Measurements from ENCODE around the gene KPNA4. TPM values are rescaled to one million over a fixed set of nuclear protein-coding genes. Genes with fewer than 3 reads are reported as not detected.
"Not testable (repeated sequence)": the region's sequence is repeated elsewhere in the genome, so short reads cannot be mapped to it uniquely, and the experiment has no call there.

The KPNA4 gene
- total RNA-seq, 6 experiments from 2014 or later: 14.4 to 32.5 (median 18.9) TPM

- no peak overlapping the region for H3K27ac ChIP-seq
- no peaks in the 10 kb centered on the region for H3K27me3 ChIP-seq
- no peaks in the 10 kb centered on the region for H3K9me3 ChIP-seq
- H3K36me3 ChIP-seq: no peaks in the 10 kb centered on the region
- no peaks in the 10 kb centered on the region for H3K4me1 ChIP-seq
- ATAC-seq (peak in 2 of 4 donors; percentile 35 to 54), DNase-seq (no peak)
- intact Hi-C loops (cut with DNase I): no loop called here
- TF ChIP-seq POLR2A (IDR thresholded peaks at IDR 0.05): no peak
- no peak overlapping the region for H3K4me3 ChIP-seq
- WGBS (ENCODE audit: insufficient coverage, low coverage, low lambda C conversion rate, missing lambda C conversion rate): 14% methylated on average over 1 of the region's 1 CpG
Measured at GRCh38 chr3:160575589-160575988, 10.2 kb upstream of the KPNA4 start.

GRCh38 chr3:160574636-160575035, 9.3 kb upstream of the KPNA4 start:
- Histone ChIP-seq H3K27me3 (no peaks in the 10 kb centered on the region), H3K27ac (no peak overlapping the region), H3K36me3 (no peaks in the 10 kb centered on the region), H3K9me3 (no peaks in the 10 kb centered on the region), H3K4me3 (no peak overlapping the region), H3K4me1 (peaks cover 0 to 3% (median 0%) of the 10 kb centered on the region in 4 donors)
- WGBS (ENCODE audit: insufficient coverage, low coverage, low lambda C conversion rate, missing lambda C conversion rate): 90% methylated on average over 2 of the region's 3 CpGs
- no peak for ATAC-seq
- DNase-seq: no peak
- TF ChIP-seq POLR2A (IDR thresholded peaks at IDR 0.05) (no peak), CTCF (IDR thresholded peaks at IDR 0.05) (no peak)
- intact Hi-C loops (cut with DNase I): no loop called here

DNA sequence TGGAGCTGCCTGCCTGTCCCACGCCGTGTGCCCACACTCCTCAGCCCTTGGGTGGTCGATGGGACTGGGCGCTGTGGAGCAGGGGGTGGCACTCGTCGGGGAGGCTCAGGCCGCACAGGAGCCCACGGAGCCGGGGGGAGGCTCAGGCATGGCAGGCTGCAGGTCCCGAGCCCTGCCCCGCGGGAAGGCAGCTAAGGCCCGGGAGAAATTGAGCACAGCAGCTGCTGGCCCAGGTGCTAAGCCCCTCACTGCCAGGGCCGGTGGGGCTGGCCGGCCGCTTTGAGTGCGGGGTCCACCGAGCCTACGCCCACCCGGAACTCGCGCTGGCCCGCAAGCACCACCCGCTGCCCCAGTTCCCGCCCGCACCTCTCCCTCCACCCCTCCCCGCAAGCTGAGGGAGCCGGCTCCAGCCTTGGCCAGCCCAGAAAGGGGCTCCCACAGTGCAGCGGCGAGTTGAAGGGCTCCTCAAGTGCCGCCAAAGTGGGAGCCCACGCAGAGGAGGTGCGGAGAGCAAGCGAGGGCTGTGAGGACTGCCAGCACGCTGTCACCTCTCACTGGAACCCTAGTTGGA, 8.7 kb upstream of the KPNA4 start:
- H3K4me1 ChIP-seq; H3K27me3 ChIP-seq; H3K9me3 ChIP-seq; H3K36me3 ChIP-seq; ATAC-seq; H3K27ac ChIP-seq; intact Hi-C loops (cut with DNase I); DNase-seq; H3K4me3 ChIP-seq: not testable (repeated sequence)
- whole genome bisulfite sequencing (ENCODE audit: insufficient coverage, low coverage, low lambda C conversion rate, missing lambda C conversion rate): no CpG with 5 or more reads among the region's 35 CpGs

GRCh38 chr3:160569894-160570652, 4.7 kb upstream of the KPNA4 start:
- H3K4me3 ChIP-seq: no peak overlapping the region
- no peak for DNase-seq
- H3K9me3 ChIP-seq: no peaks in the 10 kb centered on the region
- WGBS (ENCODE audit: insufficient coverage, low coverage, low lambda C conversion rate, missing lambda C conversion rate): 71% methylated on average over 4 of the region's 4 CpGs
- no peak for TF ChIP-seq CTCF (IDR thresholded peaks at IDR 0.05)
- TF ChIP-seq POLR2A (IDR thresholded peaks at IDR 0.05): no peak
- H3K4me1 ChIP-seq: peaks cover 0 to 13% (median 2%) of the 10 kb centered on the region in 4 donors
- H3K36me3 ChIP-seq: no peaks in the 10 kb centered on the region
- intact Hi-C loops (cut with DNase I): no loop called here
- no peaks in the 10 kb centered on the region for H3K27me3 ChIP-seq
- H3K27ac ChIP-seq: no peak overlapping the region
- no peak for ATAC-seq

GRCh38 chr3:160568989-160569388, 3.6 kb upstream of the KPNA4 start:
- Histone ChIP-seq H3K36me3 (no peaks in the 10 kb centered on the region), H3K27me3 (no peaks in the 10 kb centered on the region), H3K4me1 (peaks cover 0 to 13% (median 2%) of the 10 kb centered on the region in 4 donors), H3K9me3 (no peaks in the 10 kb centered on the region), H3K4me3 (no peak overlapping the region), H3K27ac (no peak overlapping the region)
- TF ChIP-seq POLR2A (IDR thresholded peaks at IDR 0.05) (no peak), CTCF (IDR thresholded peaks at IDR 0.05) (no peak)
- WGBS (ENCODE audit: insufficient coverage, low coverage, low lambda C conversion rate, missing lambda C conversion rate): 55% methylated on average over 1 of the region's 10 CpGs
- intact Hi-C loops (cut with DNase I): no loop called here
- ATAC-seq (no peak), DNase-seq (no peak)
